ENCODE data around the gene ZNF597. TPM values are rescaled to one million over a fixed set of nuclear protein-coding genes. Genes with fewer than 3 reads are reported as not detected.
A peak's percentile ranks its signal among the peaks of the same experiment; 100 is the strongest.

ZNF597 gene
- total RNA-seq, 1 experiment from 2014 or later, result 2.2 TPM

DNA sequence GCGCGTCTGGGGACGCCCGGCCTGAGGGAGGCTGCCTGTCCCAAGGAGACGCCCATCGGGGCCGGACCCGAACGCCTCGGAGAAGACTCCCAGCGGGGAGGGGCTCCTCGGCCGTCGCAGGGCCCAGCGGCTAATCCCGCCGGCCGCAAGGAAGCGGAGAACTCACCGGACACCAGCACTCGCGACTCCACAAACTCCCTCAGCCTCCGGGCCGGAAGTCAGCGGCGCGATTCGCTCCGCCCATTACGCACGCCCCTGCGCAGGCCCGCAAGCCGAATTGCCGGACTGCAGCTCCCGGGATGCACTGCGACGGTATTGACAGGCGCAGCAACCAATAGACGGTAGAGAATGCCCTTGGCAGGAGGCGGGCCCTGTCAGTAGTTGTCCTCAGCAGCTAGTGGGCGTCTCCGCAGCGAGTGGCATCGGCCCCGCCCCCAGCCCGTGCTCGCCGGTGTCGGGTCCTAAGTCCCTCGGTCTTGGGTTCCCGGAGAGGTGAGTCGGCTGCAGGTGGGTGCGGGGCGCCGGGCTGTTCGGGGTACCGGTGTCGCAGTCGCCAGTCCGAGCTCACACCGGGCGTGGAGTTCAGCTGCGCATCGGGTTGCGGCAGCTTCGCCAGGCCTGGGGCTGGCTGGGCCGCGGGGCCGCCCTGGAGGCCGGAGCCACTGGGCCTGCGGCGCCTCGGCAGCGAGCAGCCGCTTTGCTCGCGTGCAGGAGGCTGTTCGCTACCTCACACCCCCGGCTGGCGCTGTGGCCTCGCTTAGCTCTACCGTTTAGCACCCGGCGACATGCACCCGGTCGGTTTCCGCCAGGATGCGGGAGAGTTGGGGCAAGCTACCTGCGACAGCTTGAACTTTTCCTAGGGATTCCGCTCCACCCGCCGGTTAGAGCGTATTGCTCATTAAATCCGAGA is 42.3 kb downstream of the ZNF597 start, which contains the start of the genes ZNF174 and ZSCAN32 (continued):
- TF ChIP-seq, protein P1, sequence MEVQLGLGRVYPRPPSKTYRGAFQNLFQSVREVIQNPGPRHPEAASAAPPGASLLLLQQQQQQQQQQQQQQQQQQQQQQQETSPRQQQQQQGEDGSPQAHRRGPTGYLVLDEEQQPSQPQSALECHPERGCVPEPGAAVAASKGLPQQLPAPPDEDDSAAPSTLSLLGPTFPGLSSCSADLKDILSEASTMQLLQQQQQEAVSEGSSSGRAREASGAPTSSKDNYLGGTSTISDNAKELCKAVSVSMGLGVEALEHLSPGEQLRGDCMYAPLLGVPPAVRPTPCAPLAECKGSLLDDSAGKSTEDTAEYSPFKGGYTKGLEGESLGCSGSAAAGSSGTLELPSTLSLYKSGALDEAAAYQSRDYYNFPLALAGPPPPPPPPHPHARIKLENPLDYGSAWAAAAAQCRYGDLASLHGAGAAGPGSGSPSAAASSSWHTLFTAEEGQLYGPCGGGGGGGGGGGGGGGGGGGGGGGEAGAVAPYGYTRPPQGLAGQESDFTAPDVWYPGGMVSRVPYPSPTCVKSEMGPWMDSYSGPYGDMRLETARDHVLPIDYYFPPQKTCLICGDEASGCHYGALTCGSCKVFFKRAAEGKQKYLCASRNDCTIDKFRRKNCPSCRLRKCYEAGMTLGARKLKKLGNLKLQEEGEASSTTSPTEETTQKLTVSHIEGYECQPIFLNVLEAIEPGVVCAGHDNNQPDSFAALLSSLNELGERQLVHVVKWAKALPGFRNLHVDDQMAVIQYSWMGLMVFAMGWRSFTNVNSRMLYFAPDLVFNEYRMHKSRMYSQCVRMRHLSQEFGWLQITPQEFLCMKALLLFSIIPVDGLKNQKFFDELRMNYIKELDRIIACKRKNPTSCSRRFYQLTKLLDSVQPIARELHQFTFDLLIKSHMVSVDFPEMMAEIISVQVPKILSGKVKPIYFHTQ (CRISPR knock-in tag; IDR thresholded peaks at IDR 0.05), result no peak
- TF ChIP-seq EMX1 (CRISPR knock-in tag; IDR thresholded peaks at IDR 0.05) (no peak), ZNF416 (CRISPR knock-in tag; IDR thresholded peaks at IDR 0.05) (no peak), NR1H2 (CRISPR knock-in tag; IDR thresholded peaks at IDR 0.05) (no peak), FOXP1 (CRISPR knock-in tag; IDR thresholded peaks at IDR 0.05; ENCODE audit: borderline replicate concordance) (peak; percentile 83; the same call in 1 of the 2 replicates), ZBTB43 (CRISPR knock-in tag; IDR thresholded peaks at IDR 0.05) (peak; percentile 57; the same call in 1 of the 2 replicates), ZNF317 (CRISPR knock-in tag; IDR thresholded peaks at IDR 0.05; ENCODE audit: borderline replicate concordance, low read depth) (0 out of 2 replicates have a peak, but pooled peaks have one; percentile 23), NFYB (CRISPR knock-in tag; conservative IDR thresholded peaks at IDR 0.05; ENCODE audit: low read depth) (peak; percentile 93), FOXK1 (CRISPR knock-in tag; IDR thresholded peaks at IDR 0.05) (no peak), SMAD3 (CRISPR knock-in tag; IDR thresholded peaks at IDR 0.05; ENCODE audit: borderline replicate concordance) (peak; percentile 85; the same call in 1 of the 2 replicates), TEAD4 (CRISPR knock-in tag; IDR thresholded peaks at IDR 0.05) (no peak), MLX (CRISPR knock-in tag; IDR thresholded peaks at IDR 0.05) (no peak), ERG (CRISPR knock-in tag; IDR thresholded peaks at IDR 0.05) (no peak), ATF2 (CRISPR knock-in tag; IDR thresholded peaks at IDR 0.05; ENCODE audit: borderline replicate concordance, low read depth) (no peak), ZBTB21 (CRISPR knock-in tag; IDR thresholded peaks at IDR 0.05; ENCODE audit: borderline replicate concordance) (no peak), ZSCAN18 (CRISPR knock-in tag; IDR thresholded peaks at IDR 0.05) (no peak), ZNF671 (CRISPR knock-in tag; IDR thresholded peaks at IDR 0.05) (no peak)
- TF ChIP-seq, protein P2, sequence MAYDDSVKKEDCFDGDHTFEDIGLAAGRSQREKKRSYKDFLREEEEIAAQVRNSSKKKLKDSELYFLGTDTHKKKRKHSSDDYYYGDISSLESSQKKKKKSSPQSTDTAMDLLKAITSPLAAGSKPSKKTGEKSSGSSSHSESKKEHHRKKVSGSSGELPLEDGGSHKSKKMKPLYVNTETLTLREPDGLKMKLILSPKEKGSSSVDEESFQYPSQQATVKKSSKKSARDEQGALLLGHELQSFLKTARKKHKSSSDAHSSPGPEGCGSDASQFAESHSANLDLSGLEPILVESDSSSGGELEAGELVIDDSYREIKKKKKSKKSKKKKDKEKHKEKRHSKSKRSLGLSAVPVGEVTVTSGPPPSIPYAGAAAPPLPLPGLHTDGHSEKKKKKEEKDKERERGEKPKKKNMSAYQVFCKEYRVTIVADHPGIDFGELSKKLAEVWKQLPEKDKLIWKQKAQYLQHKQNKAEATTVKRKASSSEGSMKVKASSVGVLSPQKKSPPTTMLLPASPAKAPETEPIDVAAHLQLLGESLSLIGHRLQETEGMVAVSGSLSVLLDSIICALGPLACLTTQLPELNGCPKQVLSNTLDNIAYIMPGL (CRISPR knock-in tag; IDR thresholded peaks at IDR 0.05), result peak; percentile 4; the same call in 1 of the 2 replicates
- TF ChIP-seq, protein P3, sequence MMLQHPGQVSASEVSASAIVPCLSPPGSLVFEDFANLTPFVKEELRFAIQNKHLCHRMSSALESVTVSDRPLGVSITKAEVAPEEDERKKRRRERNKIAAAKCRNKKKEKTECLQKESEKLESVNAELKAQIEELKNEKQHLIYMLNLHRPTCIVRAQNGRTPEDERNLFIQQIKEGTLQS (CRISPR knock-in tag; conservative IDR thresholded peaks at IDR 0.05), result no peak
- TF ChIP-seq, protein P4, sequence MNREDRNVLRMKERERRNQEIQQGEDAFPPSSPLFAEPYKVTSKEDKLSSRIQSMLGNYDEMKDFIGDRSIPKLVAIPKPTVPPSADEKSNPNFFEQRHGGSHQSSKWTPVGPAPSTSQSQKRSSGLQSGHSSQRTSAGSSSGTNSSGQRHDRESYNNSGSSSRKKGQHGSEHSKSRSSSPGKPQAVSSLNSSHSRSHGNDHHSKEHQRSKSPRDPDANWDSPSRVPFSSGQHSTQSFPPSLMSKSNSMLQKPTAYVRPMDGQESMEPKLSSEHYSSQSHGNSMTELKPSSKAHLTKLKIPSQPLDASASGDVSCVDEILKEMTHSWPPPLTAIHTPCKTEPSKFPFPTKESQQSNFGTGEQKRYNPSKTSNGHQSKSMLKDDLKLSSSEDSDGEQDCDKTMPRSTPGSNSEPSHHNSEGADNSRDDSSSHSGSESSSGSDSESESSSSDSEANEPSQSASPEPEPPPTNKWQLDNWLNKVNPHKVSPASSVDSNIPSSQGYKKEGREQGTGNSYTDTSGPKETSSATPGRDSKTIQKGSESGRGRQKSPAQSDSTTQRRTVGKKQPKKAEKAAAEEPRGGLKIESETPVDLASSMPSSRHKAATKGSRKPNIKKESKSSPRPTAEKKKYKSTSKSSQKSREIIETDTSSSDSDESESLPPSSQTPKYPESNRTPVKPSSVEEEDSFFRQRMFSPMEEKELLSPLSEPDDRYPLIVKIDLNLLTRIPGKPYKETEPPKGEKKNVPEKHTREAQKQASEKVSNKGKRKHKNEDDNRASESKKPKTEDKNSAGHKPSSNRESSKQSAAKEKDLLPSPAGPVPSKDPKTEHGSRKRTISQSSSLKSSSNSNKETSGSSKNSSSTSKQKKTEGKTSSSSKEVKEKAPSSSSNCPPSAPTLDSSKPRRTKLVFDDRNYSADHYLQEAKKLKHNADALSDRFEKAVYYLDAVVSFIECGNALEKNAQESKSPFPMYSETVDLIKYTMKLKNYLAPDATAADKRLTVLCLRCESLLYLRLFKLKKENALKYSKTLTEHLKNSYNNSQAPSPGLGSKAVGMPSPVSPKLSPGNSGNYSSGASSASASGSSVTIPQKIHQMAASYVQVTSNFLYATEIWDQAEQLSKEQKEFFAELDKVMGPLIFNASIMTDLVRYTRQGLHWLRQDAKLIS (CRISPR knock-in tag; IDR thresholded peaks at IDR 0.05; ENCODE audit: borderline replicate concordance), result 0 out of 2 replicates have a peak, but pooled peaks have one; percentile 13

Measured in WTC11 (cell line).